Measurements from ENCODE around the gene TPRN.

- TF ChIP-seq, protein P1, sequence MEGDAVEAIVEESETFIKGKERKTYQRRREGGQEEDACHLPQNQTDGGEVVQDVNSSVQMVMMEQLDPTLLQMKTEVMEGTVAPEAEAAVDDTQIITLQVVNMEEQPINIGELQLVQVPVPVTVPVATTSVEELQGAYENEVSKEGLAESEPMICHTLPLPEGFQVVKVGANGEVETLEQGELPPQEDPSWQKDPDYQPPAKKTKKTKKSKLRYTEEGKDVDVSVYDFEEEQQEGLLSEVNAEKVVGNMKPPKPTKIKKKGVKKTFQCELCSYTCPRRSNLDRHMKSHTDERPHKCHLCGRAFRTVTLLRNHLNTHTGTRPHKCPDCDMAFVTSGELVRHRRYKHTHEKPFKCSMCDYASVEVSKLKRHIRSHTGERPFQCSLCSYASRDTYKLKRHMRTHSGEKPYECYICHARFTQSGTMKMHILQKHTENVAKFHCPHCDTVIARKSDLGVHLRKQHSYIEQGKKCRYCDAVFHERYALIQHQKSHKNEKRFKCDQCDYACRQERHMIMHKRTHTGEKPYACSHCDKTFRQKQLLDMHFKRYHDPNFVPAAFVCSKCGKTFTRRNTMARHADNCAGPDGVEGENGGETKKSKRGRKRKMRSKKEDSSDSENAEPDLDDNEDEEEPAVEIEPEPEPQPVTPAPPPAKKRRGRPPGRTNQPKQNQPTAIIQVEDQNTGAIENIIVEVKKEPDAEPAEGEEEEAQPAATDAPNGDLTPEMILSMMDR (IDR thresholded peaks at IDR 0.05; ENCODE audit: poor library complexity, severe bottlenecking): no peak
- no peak for TF ChIP-seq MXI1 (conservative IDR thresholded peaks at IDR 0.05; ENCODE audit: poor library complexity, severe bottlenecking)
- TF ChIP-seq RAD21 (conservative IDR thresholded peaks at IDR 0.05): no peak
- TF ChIP-seq, protein P2, sequence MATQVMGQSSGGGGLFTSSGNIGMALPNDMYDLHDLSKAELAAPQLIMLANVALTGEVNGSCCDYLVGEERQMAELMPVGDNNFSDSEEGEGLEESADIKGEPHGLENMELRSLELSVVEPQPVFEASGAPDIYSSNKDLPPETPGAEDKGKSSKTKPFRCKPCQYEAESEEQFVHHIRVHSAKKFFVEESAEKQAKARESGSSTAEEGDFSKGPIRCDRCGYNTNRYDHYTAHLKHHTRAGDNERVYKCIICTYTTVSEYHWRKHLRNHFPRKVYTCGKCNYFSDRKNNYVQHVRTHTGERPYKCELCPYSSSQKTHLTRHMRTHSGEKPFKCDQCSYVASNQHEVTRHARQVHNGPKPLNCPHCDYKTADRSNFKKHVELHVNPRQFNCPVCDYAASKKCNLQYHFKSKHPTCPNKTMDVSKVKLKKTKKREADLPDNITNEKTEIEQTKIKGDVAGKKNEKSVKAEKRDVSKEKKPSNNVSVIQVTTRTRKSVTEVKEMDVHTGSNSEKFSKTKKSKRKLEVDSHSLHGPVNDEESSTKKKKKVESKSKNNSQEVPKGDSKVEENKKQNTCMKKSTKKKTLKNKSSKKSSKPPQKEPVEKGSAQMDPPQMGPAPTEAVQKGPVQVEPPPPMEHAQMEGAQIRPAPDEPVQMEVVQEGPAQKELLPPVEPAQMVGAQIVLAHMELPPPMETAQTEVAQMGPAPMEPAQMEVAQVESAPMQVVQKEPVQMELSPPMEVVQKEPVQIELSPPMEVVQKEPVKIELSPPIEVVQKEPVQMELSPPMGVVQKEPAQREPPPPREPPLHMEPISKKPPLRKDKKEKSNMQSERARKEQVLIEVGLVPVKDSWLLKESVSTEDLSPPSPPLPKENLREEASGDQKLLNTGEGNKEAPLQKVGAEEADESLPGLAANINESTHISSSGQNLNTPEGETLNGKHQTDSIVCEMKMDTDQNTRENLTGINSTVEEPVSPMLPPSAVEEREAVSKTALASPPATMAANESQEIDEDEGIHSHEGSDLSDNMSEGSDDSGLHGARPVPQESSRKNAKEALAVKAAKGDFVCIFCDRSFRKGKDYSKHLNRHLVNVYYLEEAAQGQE (IDR thresholded peaks at IDR 0.05; ENCODE audit: borderline replicate concordance): no peak
- TF ChIP-seq POLR2AphosphoS5 (IDR thresholded peaks at IDR 0.05): no peak
- no peak for TF ChIP-seq SMC3 (conservative IDR thresholded peaks at IDR 0.05; ENCODE audit: poor library complexity)
Observed at GRCh38 chr9:137179761-137180160, 20.8 kb downstream of the TPRN start.
